ENCODE data around the gene CCDC85B. TPM values are rescaled to one million over a fixed set of nuclear protein-coding genes. Genes with fewer than 3 reads are reported as not detected.
A peak's percentile ranks its signal among the peaks of the same experiment; 100 is the strongest.

Gene CCDC85B
- total and polyA plus RNA-seq, 2 experiments from 2014 or later: 80.2 to 83.4 TPM

DNA sequence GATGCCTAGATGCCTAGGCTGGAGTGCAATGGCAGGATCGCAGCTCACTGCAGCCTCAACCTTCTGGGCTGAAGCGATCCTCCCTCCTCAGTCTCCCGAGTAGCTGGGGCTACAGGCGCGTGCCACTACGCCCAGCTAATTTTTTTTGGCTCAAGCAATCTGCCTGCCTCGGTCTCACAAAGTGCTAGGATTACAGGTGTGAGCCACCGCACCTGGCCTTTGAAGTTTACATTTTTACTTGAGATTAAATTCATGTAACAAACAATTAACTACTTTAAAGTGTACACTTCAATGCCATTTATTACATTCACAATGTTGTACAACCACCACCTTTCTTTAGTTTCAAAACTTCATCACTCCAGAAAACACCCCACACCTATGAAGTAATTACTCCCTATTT lies 13.2 kb downstream of the CCDC85B start:
- no peaks in the 10 kb centered on the region for H3K4me1 ChIP-seq (ENCODE audit: low read depth)
- no peak overlapping the region for H3K4me3 ChIP-seq
- H3K9me3 ChIP-seq (ENCODE audit: low read depth): no peaks in the 10 kb centered on the region
- no peak for DNase-seq (ENCODE audit: low read depth in 1 of 2, low spot score in 1 of 2)
- TF ChIP-seq, protein P1, sequence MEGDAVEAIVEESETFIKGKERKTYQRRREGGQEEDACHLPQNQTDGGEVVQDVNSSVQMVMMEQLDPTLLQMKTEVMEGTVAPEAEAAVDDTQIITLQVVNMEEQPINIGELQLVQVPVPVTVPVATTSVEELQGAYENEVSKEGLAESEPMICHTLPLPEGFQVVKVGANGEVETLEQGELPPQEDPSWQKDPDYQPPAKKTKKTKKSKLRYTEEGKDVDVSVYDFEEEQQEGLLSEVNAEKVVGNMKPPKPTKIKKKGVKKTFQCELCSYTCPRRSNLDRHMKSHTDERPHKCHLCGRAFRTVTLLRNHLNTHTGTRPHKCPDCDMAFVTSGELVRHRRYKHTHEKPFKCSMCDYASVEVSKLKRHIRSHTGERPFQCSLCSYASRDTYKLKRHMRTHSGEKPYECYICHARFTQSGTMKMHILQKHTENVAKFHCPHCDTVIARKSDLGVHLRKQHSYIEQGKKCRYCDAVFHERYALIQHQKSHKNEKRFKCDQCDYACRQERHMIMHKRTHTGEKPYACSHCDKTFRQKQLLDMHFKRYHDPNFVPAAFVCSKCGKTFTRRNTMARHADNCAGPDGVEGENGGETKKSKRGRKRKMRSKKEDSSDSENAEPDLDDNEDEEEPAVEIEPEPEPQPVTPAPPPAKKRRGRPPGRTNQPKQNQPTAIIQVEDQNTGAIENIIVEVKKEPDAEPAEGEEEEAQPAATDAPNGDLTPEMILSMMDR (IDR thresholded peaks at IDR 0.05; ENCODE audit: low read depth, low read length): no peak
- no peaks in the 10 kb centered on the region for H3K36me3 ChIP-seq
- peaks cover 84% of the 10 kb centered on the region for H3K27me3 ChIP-seq
- H3K27ac ChIP-seq: no peak overlapping the region

DNA sequence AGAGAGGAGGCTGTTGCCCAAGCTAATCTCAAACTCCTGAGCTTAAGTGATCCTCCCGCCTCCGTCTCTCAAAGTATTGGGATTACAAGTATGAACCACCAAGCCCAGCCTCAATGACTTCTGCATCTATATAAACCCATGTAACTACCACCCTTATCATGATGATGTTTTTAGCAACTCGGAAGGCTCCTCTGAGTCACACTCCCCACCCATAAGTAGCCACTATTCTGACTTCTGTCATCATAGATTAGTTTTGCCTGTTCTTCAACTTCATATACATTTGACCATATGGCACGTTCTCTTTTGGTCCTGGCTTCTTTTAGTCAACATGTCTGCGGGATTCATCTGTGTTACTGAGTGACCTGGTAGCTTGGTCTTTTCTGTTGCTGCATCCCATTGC lies 16.1 kb downstream of the CCDC85B start:
- DNase-seq (ENCODE audit: low read depth in 1 of 2, low spot score in 1 of 2): no peak
- peaks cover 60% of the 10 kb centered on the region for H3K27me3 ChIP-seq
- H3K4me1 ChIP-seq (ENCODE audit: low read depth): no peaks in the 10 kb centered on the region
- TF ChIP-seq, protein P1 (IDR thresholded peaks at IDR 0.05; ENCODE audit: low read depth, low read length): no peak
- H3K9me3 ChIP-seq (ENCODE audit: low read depth): no peaks in the 10 kb centered on the region
- H3K27ac ChIP-seq: no peak overlapping the region
- no peak overlapping the region for H3K4me3 ChIP-seq
- H3K36me3 ChIP-seq: no peaks in the 10 kb centered on the region

DNA sequence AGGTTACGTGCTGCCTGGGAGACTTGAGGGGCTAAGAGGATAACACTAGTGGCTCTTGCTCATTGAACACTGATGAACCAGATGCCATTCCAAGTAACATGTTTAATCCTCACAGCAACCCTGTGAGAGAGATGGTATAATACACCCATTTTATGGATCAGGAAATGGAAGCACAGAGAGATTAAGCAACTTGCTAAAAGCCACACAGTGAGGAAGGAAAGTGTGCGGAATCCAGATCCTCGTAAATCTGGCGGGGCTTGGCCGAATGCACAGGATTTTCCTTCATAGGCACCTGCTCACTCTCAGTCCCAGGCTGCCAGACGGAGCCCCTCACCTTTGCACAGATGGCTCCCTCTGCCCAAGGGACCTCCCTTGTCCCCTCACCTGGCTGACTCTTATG lies 17.4 kb downstream of the CCDC85B start:
- H3K36me3 ChIP-seq: no peaks in the 10 kb centered on the region
- no peaks in the 10 kb centered on the region for H3K4me1 ChIP-seq (ENCODE audit: low read depth)
- H3K27me3 ChIP-seq: peaks cover 49% of the 10 kb centered on the region
- no peak overlapping the region for H3K27ac ChIP-seq
- H3K9me3 ChIP-seq (ENCODE audit: low read depth): no peaks in the 10 kb centered on the region
- TF ChIP-seq, protein P1 (IDR thresholded peaks at IDR 0.05; ENCODE audit: low read depth, low read length): no peak
- H3K4me3 ChIP-seq: no peak overlapping the region
- DNase-seq (ENCODE audit: low read depth in 1 of 2, low spot score in 1 of 2): no peak

DNA sequence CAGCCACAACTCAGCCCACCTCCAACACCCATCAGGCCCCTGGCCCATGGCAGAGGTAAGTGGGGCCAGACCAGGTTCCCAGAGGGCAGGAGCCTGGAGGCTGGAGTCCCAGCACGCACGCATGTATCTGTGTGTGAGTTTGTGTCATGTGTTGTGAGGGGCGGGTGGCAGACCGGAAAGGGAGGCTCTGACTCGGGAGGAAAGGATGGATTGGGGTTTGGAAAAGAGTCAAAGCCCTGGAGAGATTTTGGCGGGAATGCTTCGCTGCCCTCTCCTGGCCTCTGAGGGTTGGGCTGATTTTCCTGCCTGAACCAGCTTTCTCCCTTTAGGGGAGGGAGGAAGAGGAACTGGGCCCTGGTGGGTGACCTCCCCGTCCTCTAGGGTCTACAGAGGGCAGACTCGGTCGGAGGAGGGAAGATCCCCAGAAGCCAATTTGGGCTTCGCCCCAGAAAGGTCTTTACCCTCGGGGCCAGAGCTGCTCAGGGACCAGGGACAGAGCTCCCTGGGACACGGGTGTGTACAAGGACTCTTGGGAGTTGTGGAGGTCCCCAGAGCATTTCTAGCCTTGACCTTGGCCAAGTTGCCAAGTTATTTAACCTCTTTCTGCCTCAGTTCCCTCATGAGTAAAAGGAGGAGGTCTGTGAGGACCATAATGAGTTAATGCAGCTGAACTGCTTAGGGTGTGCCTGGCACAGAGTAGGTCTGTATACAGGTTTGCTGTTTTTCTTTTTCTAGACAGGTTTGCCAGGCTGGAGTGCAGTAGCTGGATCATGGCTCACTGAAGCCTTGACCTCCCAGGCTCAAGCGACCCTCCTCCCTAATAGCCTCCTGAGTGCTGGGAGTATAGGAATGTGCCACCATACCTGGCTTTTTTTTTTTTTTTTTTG lies 21.5 kb downstream of the CCDC85B start:
- peak; percentile 51 to 82 for DNase-seq (ENCODE audit: low read depth in 1 of 2, low spot score in 1 of 2)
- Histone ChIP-seq H3K27me3 (peaks cover 20% of the 10 kb centered on the region), H3K4me3 (no peak overlapping the region), H3K9me3 (ENCODE audit: low read depth) (no peaks in the 10 kb centered on the region), H3K4me1 (ENCODE audit: low read depth) (no peaks in the 10 kb centered on the region), H3K36me3 (no peaks in the 10 kb centered on the region), H3K27ac (no peak overlapping the region)
- TF ChIP-seq, protein P1 (IDR thresholded peaks at IDR 0.05; ENCODE audit: low read depth, low read length): peak; percentile 34

DNA sequence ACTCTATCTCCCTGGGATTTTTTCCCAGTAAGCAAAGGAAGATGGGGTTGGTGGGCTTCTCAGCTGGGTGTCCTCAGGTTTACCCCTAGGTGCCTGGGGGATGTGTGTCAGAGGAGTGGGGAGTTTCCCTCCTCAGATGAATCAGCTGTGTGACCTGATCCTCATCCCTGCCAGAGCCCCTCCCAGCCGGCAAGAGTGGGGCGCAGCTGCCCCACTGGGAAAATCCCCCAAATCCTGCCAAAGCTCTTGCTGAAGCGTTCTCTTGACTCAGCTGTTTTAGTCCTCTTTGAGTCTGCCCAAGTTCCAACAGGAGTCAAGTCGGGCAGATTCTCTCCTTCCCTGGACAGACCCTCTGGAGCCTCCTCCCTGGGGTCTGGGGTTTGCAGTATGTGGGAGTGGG lies 22.4 kb downstream of the CCDC85B start:
- H3K27ac ChIP-seq: no peak overlapping the region
- peaks cover 13% of the 10 kb centered on the region for H3K27me3 ChIP-seq
- TF ChIP-seq, protein P1 (IDR thresholded peaks at IDR 0.05; ENCODE audit: low read depth, low read length): no peak
- H3K4me3 ChIP-seq: no peak overlapping the region
- no peaks in the 10 kb centered on the region for H3K4me1 ChIP-seq (ENCODE audit: low read depth)
- H3K9me3 ChIP-seq (ENCODE audit: low read depth): no peaks in the 10 kb centered on the region
- no peaks in the 10 kb centered on the region for H3K36me3 ChIP-seq
- no peak for DNase-seq (ENCODE audit: low read depth in 1 of 2, low spot score in 1 of 2)

Data from cardiac muscle cell (in vitro differentiated cells and primary cell).